Measurements from ENCODE around the gene PER3.

DNA sequence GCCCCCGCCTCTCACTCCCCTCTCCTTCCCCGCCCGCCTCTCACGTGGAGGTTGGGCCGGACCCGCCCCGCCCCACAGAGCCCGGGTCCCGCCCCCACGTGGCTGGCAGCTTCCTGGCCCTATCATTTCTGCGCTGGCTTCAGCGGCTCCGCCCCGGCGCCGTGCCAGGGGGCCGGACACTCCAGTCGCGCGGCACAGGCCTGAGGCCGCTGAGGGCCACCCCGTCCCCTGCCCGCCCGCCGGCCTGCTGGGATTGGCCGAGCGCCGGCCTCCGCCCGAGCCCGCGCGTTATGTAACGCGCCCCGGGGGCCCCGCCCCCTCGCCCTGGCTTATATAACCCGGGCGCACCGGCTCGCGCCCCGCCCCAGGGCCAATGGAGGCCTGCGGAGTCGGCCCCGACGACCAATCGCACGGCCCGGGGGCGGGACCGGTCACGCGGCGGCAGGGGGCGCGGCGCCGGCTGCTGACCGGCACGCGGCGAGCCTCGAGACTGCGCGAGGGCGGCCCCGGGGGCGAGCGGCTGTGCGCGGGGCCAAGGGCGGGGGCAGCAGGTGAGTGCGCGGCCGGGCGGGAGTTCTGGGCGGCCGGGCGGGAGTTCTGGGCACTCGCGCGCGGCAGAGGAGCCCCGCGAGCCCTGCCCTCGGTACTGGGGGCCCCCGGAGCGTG, at the start of gene PER3:
- TF ChIP-seq EZH2 (IDR thresholded peaks at IDR 0.05; ENCODE audit: low read length, unreplicated experiment) (no peak), EZH2phosphoT487 (IDR thresholded peaks at IDR 0.05; ENCODE audit: borderline replicate concordance, low read length) (peak; percentile 73)
- TF ChIP-seq, protein P1, sequence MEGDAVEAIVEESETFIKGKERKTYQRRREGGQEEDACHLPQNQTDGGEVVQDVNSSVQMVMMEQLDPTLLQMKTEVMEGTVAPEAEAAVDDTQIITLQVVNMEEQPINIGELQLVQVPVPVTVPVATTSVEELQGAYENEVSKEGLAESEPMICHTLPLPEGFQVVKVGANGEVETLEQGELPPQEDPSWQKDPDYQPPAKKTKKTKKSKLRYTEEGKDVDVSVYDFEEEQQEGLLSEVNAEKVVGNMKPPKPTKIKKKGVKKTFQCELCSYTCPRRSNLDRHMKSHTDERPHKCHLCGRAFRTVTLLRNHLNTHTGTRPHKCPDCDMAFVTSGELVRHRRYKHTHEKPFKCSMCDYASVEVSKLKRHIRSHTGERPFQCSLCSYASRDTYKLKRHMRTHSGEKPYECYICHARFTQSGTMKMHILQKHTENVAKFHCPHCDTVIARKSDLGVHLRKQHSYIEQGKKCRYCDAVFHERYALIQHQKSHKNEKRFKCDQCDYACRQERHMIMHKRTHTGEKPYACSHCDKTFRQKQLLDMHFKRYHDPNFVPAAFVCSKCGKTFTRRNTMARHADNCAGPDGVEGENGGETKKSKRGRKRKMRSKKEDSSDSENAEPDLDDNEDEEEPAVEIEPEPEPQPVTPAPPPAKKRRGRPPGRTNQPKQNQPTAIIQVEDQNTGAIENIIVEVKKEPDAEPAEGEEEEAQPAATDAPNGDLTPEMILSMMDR (conservative IDR thresholded peaks at IDR 0.05; ENCODE audit: low read depth, low read length), result no peak

All from PC-3 (cell line).